HG02623 (cell line): ENCODE measurements around the gene CES3.
"Not testable (repeated sequence)": the region's sequence is repeated elsewhere in the genome, so short reads cannot be mapped to it uniquely, and the experiment has no call there.

Experiments used
- ATAC-seq: cut with Tn5 transposase; IDR thresholded peaks from one replicate; pipeline ENCODE4 v1.9.1; 2021; ENCODE audit warnings: moderate library complexity; ENCODE audit not compliant: unreplicated experiment

CES3 gene

GRCh38 chr16:66944971-66945370 lies 16.1 kb upstream of the CES3 start:
- not testable (repeated sequence) for ATAC-seq

GRCh38 chr16:66945939-66946338 lies 15.1 kb upstream of the CES3 start:
- no peak for ATAC-seq

- no peak for ATAC-seq
Measured at GRCh38 chr16:66946541-66946940, 14.5 kb upstream of the CES3 start.

GRCh38 chr16:66946974-66947301 lies 14.1 kb upstream of the CES3 start:
- no peak for ATAC-seq

GRCh38 chr16:66947302-66948065 lies 13.6 kb upstream of the CES3 start:
- no peak for ATAC-seq

- ATAC-seq: no peak
Measured at GRCh38 chr16:66948134-66948836, 12.8 kb upstream of the CES3 start.

GRCh38 chr16:66948837-66949225 lies 12.2 kb upstream of the CES3 start:
- ATAC-seq: no peak

- no peak for ATAC-seq
Measured at GRCh38 chr16:66949472-66949871, 11.6 kb upstream of the CES3 start.

GRCh38 chr16:66950437-66950836 lies 10.6 kb upstream of the CES3 start:
- ATAC-seq: no peak

GRCh38 chr16:66950971-66951790 lies 9.9 kb upstream of the CES3 start:
- ATAC-seq: no peak

GRCh38 chr16:66952430-66953110 lies 8.5 kb upstream of the CES3 start:
- no peak for ATAC-seq

GRCh38 chr16:66953462-66954096 lies 7.5 kb upstream of the CES3 start:
- no peak for ATAC-seq

GRCh38 chr16:66954097-66954659 lies 6.9 kb upstream of the CES3 start:
- ATAC-seq: no peak

- ATAC-seq: not testable (repeated sequence)
Measured at GRCh38 chr16:66955363-66956153, 5.5 kb upstream of the CES3 start.

GRCh38 chr16:66956154-66956457 lies 5.0 kb upstream of the CES3 start:
- not testable (repeated sequence) for ATAC-seq

GRCh38 chr16:66958857-66959703 lies 2.0 kb upstream of the CES3 start:
- no peak for ATAC-seq

GRCh38 chr16:66959704-66960161 lies 1.3 kb upstream of the CES3 start:
- no peak for ATAC-seq

GRCh38 chr16:66960270-66960669 lies 796 bp upstream of the CES3 start:
- ATAC-seq: no peak

GRCh38 chr16:66961914-66962313 lies 848 bp downstream of the CES3 start:
- ATAC-seq: no peak
